ENCODE results near the gene SCN4B. TPM values are rescaled to one million over a fixed set of nuclear protein-coding genes. Genes with fewer than 3 reads are reported as not detected.

Gene SCN4B
- total RNA-seq, 2 donors from 2014 or later: 3.0 to 5.6 TPM

- 65% methylated on average over 15 of the region's 15 CpGs for WGBS
- H3K4me3 ChIP-seq: no peak overlapping the region
- DNase-seq (ENCODE audit: low spot score): no peak
- intact Hi-C loops (cut with DNase I): no loop called here
- TF ChIP-seq POLR2AphosphoS5 (IDR thresholded peaks at IDR 0.05): no peak
- no peak for TF ChIP-seq CTCF (IDR thresholded peaks at IDR 0.05)
- TF ChIP-seq POLR2A (IDR thresholded peaks at IDR 0.05): no peak
- no peaks in the 10 kb centered on the region for H3K4me1 ChIP-seq (replicated peaks)
- H3K36me3 ChIP-seq: no peaks in the 10 kb centered on the region
- H3K27me3 ChIP-seq (replicated peaks; ENCODE audit: insufficient read depth): no peaks in the 10 kb centered on the region
- H3K27ac ChIP-seq: no peak overlapping the region
- no peaks in the 10 kb centered on the region for H3K9me3 ChIP-seq
Measured at GRCh38 chr11:118132385-118133151, 20.1 kb downstream of the SCN4B start.

- no peak for DNase-seq (ENCODE audit: low spot score)
- no peaks in the 10 kb centered on the region for H3K9me3 ChIP-seq
- intact Hi-C loops (cut with DNase I): no loop called here
- H3K27ac ChIP-seq: no peak overlapping the region
- no peaks in the 10 kb centered on the region for H3K27me3 ChIP-seq (replicated peaks; ENCODE audit: insufficient read depth)
- no peaks in the 10 kb centered on the region for H3K36me3 ChIP-seq
- 78% methylated on average over 6 of the region's 6 CpGs for WGBS
- no peaks in the 10 kb centered on the region for H3K4me1 ChIP-seq (replicated peaks)
- no peak overlapping the region for H3K4me3 ChIP-seq
- no peak for TF ChIP-seq POLR2AphosphoS5 (IDR thresholded peaks at IDR 0.05)
- TF ChIP-seq CTCF (IDR thresholded peaks at IDR 0.05): no peak
- TF ChIP-seq POLR2A (IDR thresholded peaks at IDR 0.05): no peak
Measured at GRCh38 chr11:118129471-118130172, 23.0 kb downstream of the SCN4B start.

- Histone ChIP-seq H3K4me3 (no peak overlapping the region), H3K27ac (no peak overlapping the region), H3K9me3 (no peaks in the 10 kb centered on the region), H3K27me3 (replicated peaks; ENCODE audit: insufficient read depth) (no peaks in the 10 kb centered on the region), H3K4me1 (replicated peaks) (no peaks in the 10 kb centered on the region), H3K36me3 (no peaks in the 10 kb centered on the region)
- 61% methylated on average over 11 of the region's 11 CpGs for WGBS
- intact Hi-C loops (cut with DNase I): no loop called here
- DNase-seq (ENCODE audit: low spot score): no peak
- TF ChIP-seq POLR2AphosphoS5 (IDR thresholded peaks at IDR 0.05): no peak
- no peak for TF ChIP-seq POLR2A (IDR thresholded peaks at IDR 0.05)
- TF ChIP-seq CTCF (IDR thresholded peaks at IDR 0.05): no peak
Measured at GRCh38 chr11:118128721-118129470, 23.7 kb downstream of the SCN4B start.

- H3K4me1 ChIP-seq (replicated peaks): no peaks in the 10 kb centered on the region
- H3K9me3 ChIP-seq: no peaks in the 10 kb centered on the region
- H3K4me3 ChIP-seq: no peak overlapping the region
- 28% methylated on average over 4 of the region's 4 CpGs for WGBS
- TF ChIP-seq POLR2A (IDR thresholded peaks at IDR 0.05) (no peak), POLR2AphosphoS5 (IDR thresholded peaks at IDR 0.05) (no peak), CTCF (IDR thresholded peaks at IDR 0.05) (no peak)
- H3K36me3 ChIP-seq: no peaks in the 10 kb centered on the region
- intact Hi-C loops (cut with DNase I): no loop called here
- no peak for DNase-seq (ENCODE audit: low spot score)
- H3K27me3 ChIP-seq (replicated peaks; ENCODE audit: insufficient read depth): no peaks in the 10 kb centered on the region
- no peak overlapping the region for H3K27ac ChIP-seq
Measured at GRCh38 chr11:118128310-118128709, 24.3 kb downstream of the SCN4B start.
